A549 (cell line): ENCODE results near the gene HEXIM2. TPM values are rescaled to one million over a fixed set of nuclear protein-coding genes. Genes with fewer than 3 reads are reported as not detected.

ENCODE experiments used
- ATAC-seq, 2 experiments: fragments of 200-7000 bp in 1 of 2; fragments of >200 bp in 1 of 2; cut with Nextera tagmentation in 1 of 2; cut with Tn5 transposase in 1 of 2; 3 replicates each; pipeline versions ENCODE4 v1.8.0 to v1.9.1; 2018 to 2020; ENCODE audit warnings: mild to moderate bottlenecking in 1 of 2, moderate library complexity in 1 of 2
- CTCF ChIA-PET: fragments of 300-600 bp; sonication (Branson Sonifier 250); formaldehyde crosslinking; extraction: SDS; loops from one replicate; lab custom pipeline; 2021; ENCODE audit warnings: antibody characterized with exemption, inconsistent platforms; lab: Yijun Ruan, JAX
- POLR2A ChIA-PET: fragments of 350-600 bp; formaldehyde crosslinking; extraction: SDS; loops from one replicate; lab custom pipeline; 2021; ENCODE audit warnings: antibody characterized with exemption, inconsistent platforms; lab: Yijun Ruan, JAX
- DNase-seq, 2 experiments: peaks; one replicate each; pipeline versions ENCODE4 v3.0.0 to v3.0.0-alpha.2; 2011 to 2016; ENCODE audit warnings: low read depth in 1 of 2, low spot score in 1 of 2
- FAIRE-seq: peaks from 2 replicates; lab custom pipeline; 2011; peaks lifted over from hg19 to GRCh38; lab: Jason Lieb, UNC
- H3K27ac ChIP-seq, 2 experiments: fragments of >200 bp; sonication (Bioruptor Twin); formaldehyde crosslinking; 3 replicates each; pipeline ENCODE4 v1.5.1; 2016 to 2017
- H3K4me1 ChIP-seq: fragments of >200 bp; sonication (Bioruptor Twin); formaldehyde crosslinking; 3 replicates; pipeline ENCODE4 v1.6.1; 2016
- H3K4me2 ChIP-seq: fragments of >200 bp; sonication (Bioruptor Twin); formaldehyde crosslinking; 3 replicates; pipeline ENCODE4 v1.6.1; 2016
- H3K4me3 ChIP-seq: fragments of >200 bp; sonication (Bioruptor Twin); formaldehyde crosslinking; 3 replicates; pipeline ENCODE4 v1.5.1; 2016
- H3K9me3 ChIP-seq: fragments of >200 bp; sonication (Bioruptor Twin); formaldehyde crosslinking; 3 replicates; pipeline ENCODE4 v1.6.1; 2016
- ATOH8 ChIP-seq: fragments of 250-450 bp; sonication (Bioruptor Pico); IDR thresholded peaks from 2 replicates; pipeline ENCODE4 v1.5.0; 2020; ENCODE audit warnings: low read depth, mild to moderate bottlenecking, moderate library complexity
- BCL3 ChIP-seq: fragments of >200 bp; sonication (Bioruptor Twin); formaldehyde crosslinking; IDR thresholded peaks from 3 replicates; pipeline ENCODE4 v1.6.1; 2016
- CHD2 ChIP-seq: fragments of 150-350 bp; IDR thresholded peaks from 2 replicates; pipeline ENCODE4 v1.6.1; 2014; ENCODE audit warnings: low read length; ENCODE audit not compliant: partially characterized antibody
- CHD4 ChIP-seq: fragments of 200-600 bp; sonication (generic); IDR thresholded peaks from 2 replicates; pipeline ENCODE4 v1.6.1; 2016; ENCODE audit warnings: antibody characterized with exemption, mild to moderate bottlenecking, borderline replicate concordance
- GATA3 ChIP-seq: IDR thresholded peaks from 2 replicates; pipeline ENCODE4 v1.6.1; 2012; ENCODE audit warnings: borderline replicate concordance
- HES2 ChIP-seq: fragments of >200 bp; sonication (Bioruptor Twin); formaldehyde crosslinking; IDR thresholded peaks from 2 replicates; pipeline ENCODE4 v1.6.1; 2016
- HEYL ChIP-seq: fragments of 250-450 bp; sonication (Bioruptor Pico); IDR thresholded peaks from 2 replicates; pipeline ENCODE4 v1.8.0; 2021; ENCODE audit warnings: mild to moderate bottlenecking, moderate library complexity
- JUNB ChIP-seq: fragments of >200 bp; sonication (Bioruptor Twin); formaldehyde crosslinking; IDR thresholded peaks from 2 replicates; pipeline ENCODE4 v1.6.1; 2016
- MAX ChIP-seq: IDR thresholded peaks from 2 replicates; pipeline ENCODE4 v1.6.1; 2012
- MYC ChIP-seq: IDR thresholded peaks from 2 replicates; pipeline ENCODE4 v1.6.1; 2012; ENCODE audit warnings: mild to moderate bottlenecking, inconsistent platforms, low read length, improper control_type of control experiment, borderline replicate concordance
- NFE2L2 ChIP-seq: fragments of 150-350 bp; conservative IDR thresholded peaks from 2 replicates; pipeline ENCODE4 v1.6.1; 2014; ENCODE audit warnings: low read length
- NR3C1 ChIP-seq: fragments of >200 bp; sonication (Bioruptor Twin); formaldehyde crosslinking; IDR thresholded peaks from 3 replicates; pipeline ENCODE4 v1.6.1; 2017
- POLR2A ChIP-seq: IDR thresholded peaks from 2 replicates; pipeline ENCODE4 v1.6.1; 2012; ENCODE audit warnings: mild to moderate bottlenecking, low read length
- RARB ChIP-seq: fragments of 250-450 bp; sonication (Bioruptor Pico); IDR thresholded peaks from 2 replicates; pipeline ENCODE4 v1.8.0; 2021; ENCODE audit warnings: mild to moderate bottlenecking, moderate library complexity
- RFX5 ChIP-seq: fragments of 450-650 bp; IDR thresholded peaks from 2 replicates; pipeline ENCODE4 v1.7.1; 2014; ENCODE audit warnings: antibody characterized with exemption, mild to moderate bottlenecking, moderate library complexity
- RNF2 ChIP-seq: fragments of 200-600 bp; sonication (generic); IDR thresholded peaks from 2 replicates; pipeline ENCODE4 v1.6.1; 2016; ENCODE audit warnings: low read depth, mild to moderate bottlenecking, antibody characterized with exemption, moderate library complexity, borderline replicate concordance
- ZFP36 ChIP-seq: fragments of 450-650 bp; IDR thresholded peaks from 2 replicates; pipeline ENCODE4 v1.6.1; 2014; ENCODE audit warnings: borderline replicate concordance; ENCODE audit not compliant: partially characterized antibody
- ZSCAN20 ChIP-seq: fragments of 250-450 bp; sonication (Bioruptor Pico); IDR thresholded peaks from 2 replicates; pipeline ENCODE4 v1.8.0; 2022; ENCODE audit warnings: mild to moderate bottlenecking, moderate library complexity
- WGBS: methylation state at CpG from one replicate; pipeline ENCODE4 v1.1.6; 2017; ENCODE audit errors: missing lambda C conversion rate; 5-methylcytosine and 5-hydroxymethylcytosine counted together
- polyA plus RNA-seq, 4 experiments: library from polyadenylated mRNA; depleted of rRNA in 3 of 4; stranded (reverse); fragments of >200 nt; fragmentation: RNase III in 1 of 4; extraction: RNeasy Plus Mini Kit Qiagen cat#74134 plus additional on column Dnase treatment in 1 of 4; gene quantifications; 2 replicates in 3 of 4; 3 replicates in 1 of 4; pipeline ENCODE4 v1.2.3, GENCODE V29; 2011 to 2017

Gene HEXIM2
- polyA plus RNA-seq, 2 of the 4 experiments (the other 2 are of a cell fraction) = 15.5 to 23.1 TPM

- TF ChIP-seq JUNB (no peak), RNF2 (no peak), NFE2L2 (no peak), POLR2A (no peak), CHD2 (no peak), HES2 (no peak), RFX5 (no peak), CHD4 (no peak), ZFP36 (no peak), ATOH8 (CRISPR knock-in tag) (no peak), HEYL (no peak), MYC (no peak), ZSCAN20 (CRISPR knock-in tag) (no peak)
- POLR2A ChIA-PET = no interaction called here
- peak overlapping the region in 1 of 2 experiments; percentile 17; a peak in 2 of 6 replicates for H3K27ac ChIP-seq
- H3K9me3 ChIP-seq = no peaks in the 10 kb centered on the region
- WGBS = 82% methylated on average over 7 of the region's 7 CpGs
- H3K4me2 ChIP-seq = no peak overlapping the region
- CTCF ChIA-PET = interaction anchor here (0.7 to 52.3 kb wide), 4 partner anchors 11 to 52 kb away, joined by 3 to 2147 read pairs (median 35); partner anchors contain the start of genes ACBD4, HEXIM1 and HEXIM2
- H3K4me1 ChIP-seq = peaks cover 43% of the 10 kb centered on the region
- DNase-seq (no peak), ATAC-seq (no peak), FAIRE-seq (no peak)
- no peak overlapping the region for H3K4me3 ChIP-seq
These were observed 25.2 kb downstream of the HEXIM2 start for GRCh38 chr17:45186801-45187354.

GRCh38 chr17:45189009-45189408, 27.3 kb downstream of the HEXIM2 start:
- no peak for ATAC-seq
- peak; percentile 49 for FAIRE-seq
- Histone ChIP-seq H3K4me2 (no peak overlapping the region), H3K4me3 (no peak overlapping the region), H3K4me1 (peaks cover 44% of the 10 kb centered on the region), H3K9me3 (no peaks in the 10 kb centered on the region), H3K27ac (peak overlapping the region in 1 of 2 experiments; percentile 9; a peak in 1 of 6 replicates)
- POLR2A ChIA-PET = interaction anchor here (1.2 to 3.5 kb wide), 3 partner anchors 16 to 40 kb away, joined by 3 to 35 read pairs (median 12); partner anchors contain the start of genes HEXIM1 and HEXIM2
- 73% methylated on average over 2 of the region's 2 CpGs for WGBS
- TF ChIP-seq HES2 = no peak
- TF ChIP-seq NR3C1 = no peak
- no peak for TF ChIP-seq RARB (CRISPR knock-in tag)
- TF ChIP-seq GATA3 = no peak
- no peak for TF ChIP-seq CHD2
- no peak for TF ChIP-seq RNF2
- TF ChIP-seq ATOH8 (CRISPR knock-in tag) = no peak
- no peak for TF ChIP-seq MAX
- TF ChIP-seq BCL3 = no peak
- DNase-seq = no peak
- CTCF ChIA-PET = interaction anchor here (0.6 to 52.3 kb wide), 7 partner anchors 9 to 409 kb away, joined by 3 to 2147 read pairs (median 7); partner anchors contain the start of genes ACBD4, HEXIM1 and HEXIM2
